Loucy (cell line): ENCODE results near the gene ATP9A.

Experiments used
- H2AFZ ChIP-seq: fragments of 200-600 bp; sonication (generic); 2 replicates; pipeline ENCODE4 v1.6.0; 2016; ENCODE audit warnings: antibody characterized with exemption, mild to moderate bottlenecking, low read length, moderate library complexity
- H3F3A ChIP-seq: fragments of 200-600 bp; 2 replicates; pipeline ENCODE4 v1.6.0; 2016; ENCODE audit warnings: antibody characterized with exemption, low read depth, mild to moderate bottlenecking
- H3K27me3 ChIP-seq: fragments of 200-600 bp; sonication (generic); 2 replicates; pipeline ENCODE4 v1.6.1; 2014; ENCODE audit warnings: low read length, mild to moderate bottlenecking; ENCODE audit not compliant: insufficient read depth, poor library complexity, severe bottlenecking
- H3K36me3 ChIP-seq: fragments of 200-600 bp; sonication (generic); 2 replicates; pipeline ENCODE4 v1.6.1; 2016; ENCODE audit warnings: low read length; ENCODE audit not compliant: insufficient read depth
- H3K4me1 ChIP-seq: fragments of 200-600 bp; sonication (generic); 2 replicates; pipeline ENCODE4 v1.5.1; 2014; ENCODE audit warnings: low read length, mild to moderate bottlenecking; ENCODE audit not compliant: insufficient read depth, poor library complexity, severe bottlenecking
- H3K4me2 ChIP-seq: fragments of 200-600 bp; sonication (generic); 2 replicates; pipeline ENCODE4 v1.6.0; 2014; ENCODE audit warnings: antibody characterized with exemption, low read length, low read depth, mild to moderate bottlenecking; ENCODE audit not compliant: poor library complexity, severe bottlenecking
- H3K4me3 ChIP-seq: fragments of 200-600 bp; sonication (generic); 2 replicates; pipeline ENCODE4 v1.5.1; 2014; ENCODE audit warnings: low read length, mild to moderate bottlenecking, mixed read lengths; ENCODE audit not compliant: poor library complexity, severe bottlenecking
- H3K79me2 ChIP-seq: fragments of 200-600 bp; sonication (generic); 2 replicates; pipeline ENCODE4 v1.6.1; 2014; ENCODE audit warnings: low read length; ENCODE audit not compliant: insufficient read depth
- H3K9ac ChIP-seq: fragments of 200-600 bp; sonication (generic); 2 replicates; pipeline ENCODE4 v1.6.0; 2014; ENCODE audit warnings: mild to moderate bottlenecking, low read depth, low read length, moderate library complexity; ENCODE audit not compliant: poor library complexity, severe bottlenecking
- H3K9me2 ChIP-seq: fragments of 200-600 bp; sonication (generic); replicated peaks from 2 replicates; pipeline ENCODE4 v1.6.1; 2016; ENCODE audit warnings: low read depth, low read length, mixed read lengths
- H3K9me3 ChIP-seq: fragments of 200-600 bp; sonication (generic); 2 replicates; pipeline ENCODE4 v1.6.1; 2014; ENCODE audit warnings: mild to moderate bottlenecking, antibody characterized with exemption, low read length, low read depth; ENCODE audit not compliant: insufficient read depth
- H4K20me1 ChIP-seq: fragments of 200-600 bp; sonication (generic); 2 replicates; pipeline ENCODE4 v1.6.0; 2014; ENCODE audit warnings: antibody characterized with exemption, low read length, mild to moderate bottlenecking; ENCODE audit not compliant: insufficient read depth, poor library complexity, severe bottlenecking
- CTCF ChIP-seq: fragments of 200-600 bp; sonication (generic); conservative IDR thresholded peaks from 2 replicates; pipeline ENCODE4 v1.5.1; 2014; ENCODE audit warnings: mild to moderate bottlenecking, antibody characterized with exemption, low read length
- EZH2phosphoT487 ChIP-seq: fragments of 200-600 bp; IDR thresholded peaks from 2 replicates; pipeline ENCODE4 v1.6.1; 2018; ENCODE audit warnings: antibody characterized with exemption, mild to moderate bottlenecking, moderate library complexity, borderline replicate concordance

ATP9A gene

GRCh38 chr20:51651921-51652549 is 116.2 kb downstream of the ATP9A start:
- Histone ChIP-seq H2AFZ (no peak overlapping the region), H3K4me2 (peak overlapping the region; percentile 11), H3K27me3 (no peaks in the 10 kb centered on the region), H3K4me1 (peaks cover 18% of the 10 kb centered on the region), H3F3A (no peaks in the 10 kb centered on the region), H4K20me1 (peaks cover 12% of the 10 kb centered on the region), H3K79me2 (peaks cover 63% of the 10 kb centered on the region), H3K36me3 (peaks cover 75% of the 10 kb centered on the region), H3K9me2 (no peaks in the 10 kb centered on the region), H3K9ac (no peak overlapping the region), H3K9me3 (no peaks in the 10 kb centered on the region), H3K4me3 (no peak overlapping the region)
- no peak for TF ChIP-seq EZH2phosphoT487
- TF ChIP-seq CTCF: no peak

- H2AFZ ChIP-seq: no peak overlapping the region
- peaks cover 72% of the 10 kb centered on the region for H3K36me3 ChIP-seq
- peak overlapping the region; percentile 39 for H3K4me2 ChIP-seq
- no peak overlapping the region for H3K9ac ChIP-seq
- peaks cover 76% of the 10 kb centered on the region for H3K79me2 ChIP-seq
- H4K20me1 ChIP-seq: peaks cover 12% of the 10 kb centered on the region
- H3F3A ChIP-seq: no peaks in the 10 kb centered on the region
- TF ChIP-seq CTCF: no peak
- no peak for TF ChIP-seq EZH2phosphoT487
- no peaks in the 10 kb centered on the region for H3K9me2 ChIP-seq
- no peak overlapping the region for H3K4me3 ChIP-seq
- H3K4me1 ChIP-seq: peaks cover 18% of the 10 kb centered on the region
- no peaks in the 10 kb centered on the region for H3K9me3 ChIP-seq
- H3K27me3 ChIP-seq: no peaks in the 10 kb centered on the region
These were observed 117.5 kb downstream of the ATP9A start for GRCh38 chr20:51650685-51651134.

- H3K79me2 ChIP-seq: peaks cover 61% of the 10 kb centered on the region
- no peak for TF ChIP-seq EZH2phosphoT487
- no peak for TF ChIP-seq CTCF
- H3K9ac ChIP-seq: no peak overlapping the region
These were observed 119.6 kb downstream of the ATP9A start for GRCh38 chr20:51648571-51648947.

More at GRCh38 chr20:51648571-51648947, 119.6 kb downstream of the ATP9A start:
- no peaks in the 10 kb centered on the region for H3F3A ChIP-seq
- H3K9me3 ChIP-seq: no peaks in the 10 kb centered on the region
- no peaks in the 10 kb centered on the region for H3K9me2 ChIP-seq
- H3K36me3 ChIP-seq: peaks cover 60% of the 10 kb centered on the region; the same call in 1 of the 2 replicates
- H3K4me2 ChIP-seq: no peak overlapping the region
- peaks cover 12% of the 10 kb centered on the region for H4K20me1 ChIP-seq
- no peak overlapping the region for H3K4me3 ChIP-seq
- no peaks in the 10 kb centered on the region for H3K27me3 ChIP-seq
- peaks cover 20% of the 10 kb centered on the region for H3K4me1 ChIP-seq
- H2AFZ ChIP-seq: no peak overlapping the region
